Fibroblast of the aortic adventitia (primary cell): ENCODE data around the gene ZFYVE28. TPM values are rescaled to one million over a fixed set of nuclear protein-coding genes. Genes with fewer than 3 reads are reported as not detected.

ENCODE experiments used
- DNase-seq: peaks from one replicate; pipeline ENCODE4 v3.0.0-alpha.2; 2010; ENCODE audit warnings: low read depth
- H3K4me3 ChIP-seq: 2 replicates; pipeline ENCODE4 v1.5.1; 2011; ENCODE audit warnings: low read depth, mild to moderate bottlenecking, control low read depth, low read length, moderate library complexity
- total RNA-seq: library from RNA; depleted of rRNA; stranded (reverse); fragments of >200 nt; gene quantifications from 2 replicates; pipeline ENCODE4 v1.2.3, GENCODE V29; 2012; ENCODE audit warnings: low replicate concordance
- TF ChIP-seq, protein P1 (sequence below): IDR thresholded peaks from 2 replicates; pipeline ENCODE4 v1.5.1; 2011; ENCODE audit warnings: mild to moderate bottlenecking, low read length, control low read depth, inconsistent platforms; ENCODE audit not compliant: insufficient read depth

The ZFYVE28 gene
- total RNA-seq, 1 donor = 14.0 TPM

DNA sequence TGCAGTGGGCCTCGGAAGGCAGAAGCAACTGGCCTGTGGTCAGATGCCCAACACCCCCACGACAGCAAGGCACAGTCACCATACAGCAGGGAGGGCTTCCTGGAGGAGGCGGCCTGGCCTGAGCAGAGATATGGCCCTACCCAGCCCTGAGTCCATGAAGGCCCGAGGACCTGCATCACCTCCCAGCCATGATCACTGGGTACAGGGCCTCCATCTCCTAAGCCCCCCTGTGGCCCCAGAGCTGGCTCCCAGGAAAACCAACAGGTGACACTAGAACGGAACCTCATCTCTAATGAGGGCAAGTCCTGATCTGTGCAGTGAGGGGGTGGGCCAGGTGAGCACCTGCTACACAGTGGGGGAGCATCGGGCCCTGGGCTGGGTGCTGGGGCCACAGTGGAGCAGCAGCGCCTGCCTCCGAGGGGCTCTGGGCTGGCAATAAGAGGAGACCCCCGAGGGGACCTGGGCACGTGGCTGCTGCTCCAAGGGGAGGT lies 130.3 kb downstream of the ZFYVE28 start:
- no peak for DNase-seq
- H3K4me3 ChIP-seq = no peak overlapping the region
- TF ChIP-seq, protein P1, sequence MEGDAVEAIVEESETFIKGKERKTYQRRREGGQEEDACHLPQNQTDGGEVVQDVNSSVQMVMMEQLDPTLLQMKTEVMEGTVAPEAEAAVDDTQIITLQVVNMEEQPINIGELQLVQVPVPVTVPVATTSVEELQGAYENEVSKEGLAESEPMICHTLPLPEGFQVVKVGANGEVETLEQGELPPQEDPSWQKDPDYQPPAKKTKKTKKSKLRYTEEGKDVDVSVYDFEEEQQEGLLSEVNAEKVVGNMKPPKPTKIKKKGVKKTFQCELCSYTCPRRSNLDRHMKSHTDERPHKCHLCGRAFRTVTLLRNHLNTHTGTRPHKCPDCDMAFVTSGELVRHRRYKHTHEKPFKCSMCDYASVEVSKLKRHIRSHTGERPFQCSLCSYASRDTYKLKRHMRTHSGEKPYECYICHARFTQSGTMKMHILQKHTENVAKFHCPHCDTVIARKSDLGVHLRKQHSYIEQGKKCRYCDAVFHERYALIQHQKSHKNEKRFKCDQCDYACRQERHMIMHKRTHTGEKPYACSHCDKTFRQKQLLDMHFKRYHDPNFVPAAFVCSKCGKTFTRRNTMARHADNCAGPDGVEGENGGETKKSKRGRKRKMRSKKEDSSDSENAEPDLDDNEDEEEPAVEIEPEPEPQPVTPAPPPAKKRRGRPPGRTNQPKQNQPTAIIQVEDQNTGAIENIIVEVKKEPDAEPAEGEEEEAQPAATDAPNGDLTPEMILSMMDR = no peak

DNA sequence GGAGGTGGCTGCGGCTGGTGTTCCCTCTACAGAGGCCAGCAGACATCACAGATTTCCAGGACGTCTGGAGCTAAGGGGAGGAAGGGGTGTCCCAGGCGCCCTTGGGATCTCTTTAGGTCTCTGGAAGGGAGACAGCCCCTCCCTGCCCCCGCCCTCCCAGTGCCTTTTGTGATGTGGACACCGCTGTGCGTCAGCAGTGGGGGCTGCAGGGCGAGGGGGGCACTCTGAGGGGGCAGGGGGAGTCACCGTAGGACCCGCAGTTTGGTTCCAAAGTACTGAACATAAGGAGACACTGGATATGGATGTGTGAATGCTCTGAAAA lies 130.9 kb downstream of the ZFYVE28 start:
- TF ChIP-seq, protein P1 = no peak
- DNase-seq = no peak
- H3K4me3 ChIP-seq = no peak overlapping the region

DNA sequence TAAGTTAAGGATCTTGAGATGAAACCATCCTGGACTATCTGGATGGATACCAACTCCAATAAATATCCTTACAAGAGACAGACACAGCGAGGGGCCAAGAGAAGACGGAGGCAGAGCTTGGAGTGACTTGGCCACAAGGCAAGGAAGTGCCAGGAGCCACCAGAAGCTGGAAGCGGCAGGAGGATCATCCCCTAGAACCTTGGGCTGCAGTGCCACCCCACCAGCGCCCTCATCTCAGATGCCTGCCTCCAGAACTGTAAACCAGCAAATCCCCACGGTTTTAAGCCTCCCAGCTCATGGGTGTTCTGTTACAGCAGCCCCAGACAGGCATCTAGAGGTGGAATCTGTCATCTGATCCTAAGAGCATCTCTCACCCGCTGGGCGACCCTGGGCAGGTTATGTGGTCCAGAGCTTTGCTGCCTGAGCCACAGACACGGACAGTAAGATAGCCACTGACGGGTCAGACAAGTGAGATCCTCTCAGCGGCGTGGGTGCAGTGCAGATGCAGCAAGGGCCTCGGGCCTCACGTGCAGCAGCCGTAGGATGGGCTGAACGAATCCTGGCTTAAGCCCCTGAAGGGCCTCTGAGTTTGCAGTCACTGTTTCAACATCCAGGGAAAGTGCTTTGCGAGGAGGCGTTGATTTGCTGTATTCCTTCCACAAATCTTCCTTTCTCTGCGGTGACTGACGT lies 131.4 kb downstream of the ZFYVE28 start:
- H3K4me3 ChIP-seq = no peak overlapping the region
- no peak for DNase-seq
- TF ChIP-seq, protein P1 = no peak

DNA sequence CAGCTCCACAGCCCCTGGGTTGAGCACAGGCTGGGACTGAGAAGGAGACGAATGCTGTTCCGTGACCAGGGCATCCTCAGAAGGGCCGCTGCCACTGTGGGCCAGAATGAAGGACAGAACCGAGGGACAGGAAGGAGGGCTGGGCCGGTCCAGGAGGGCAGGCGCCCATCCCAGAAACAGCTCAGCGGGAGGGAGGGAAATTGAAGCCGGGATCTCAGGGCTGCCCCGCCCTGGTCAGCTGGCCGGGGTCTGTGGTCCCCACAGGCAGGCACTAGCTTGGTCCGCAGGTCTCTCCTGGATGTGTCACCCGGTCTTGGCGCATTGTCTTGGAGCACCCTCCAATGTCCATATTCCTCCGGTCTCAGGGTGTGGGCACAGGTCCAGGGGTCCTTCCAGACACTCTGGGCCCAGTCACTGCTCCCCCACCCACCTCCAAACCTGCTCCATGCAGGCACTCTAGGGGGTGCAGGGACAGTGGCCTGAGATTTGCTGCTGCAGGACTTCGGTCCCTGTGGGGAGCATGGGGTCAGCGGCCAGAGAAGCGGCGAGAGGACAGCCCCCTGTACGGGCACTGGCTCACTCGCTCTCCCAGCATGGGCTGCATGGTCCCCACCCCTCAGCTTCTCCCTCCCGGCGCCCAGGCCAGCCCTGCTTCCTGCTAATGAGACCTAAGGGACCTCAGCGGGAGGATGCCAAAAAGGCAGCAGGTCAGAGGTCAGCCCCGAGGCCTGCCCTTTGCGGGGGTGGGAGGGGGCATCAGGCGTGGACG lies 132.6 kb downstream of the ZFYVE28 start:
- TF ChIP-seq, protein P1 = no peak
- no peak overlapping the region for H3K4me3 ChIP-seq
- DNase-seq = no peak

DNA sequence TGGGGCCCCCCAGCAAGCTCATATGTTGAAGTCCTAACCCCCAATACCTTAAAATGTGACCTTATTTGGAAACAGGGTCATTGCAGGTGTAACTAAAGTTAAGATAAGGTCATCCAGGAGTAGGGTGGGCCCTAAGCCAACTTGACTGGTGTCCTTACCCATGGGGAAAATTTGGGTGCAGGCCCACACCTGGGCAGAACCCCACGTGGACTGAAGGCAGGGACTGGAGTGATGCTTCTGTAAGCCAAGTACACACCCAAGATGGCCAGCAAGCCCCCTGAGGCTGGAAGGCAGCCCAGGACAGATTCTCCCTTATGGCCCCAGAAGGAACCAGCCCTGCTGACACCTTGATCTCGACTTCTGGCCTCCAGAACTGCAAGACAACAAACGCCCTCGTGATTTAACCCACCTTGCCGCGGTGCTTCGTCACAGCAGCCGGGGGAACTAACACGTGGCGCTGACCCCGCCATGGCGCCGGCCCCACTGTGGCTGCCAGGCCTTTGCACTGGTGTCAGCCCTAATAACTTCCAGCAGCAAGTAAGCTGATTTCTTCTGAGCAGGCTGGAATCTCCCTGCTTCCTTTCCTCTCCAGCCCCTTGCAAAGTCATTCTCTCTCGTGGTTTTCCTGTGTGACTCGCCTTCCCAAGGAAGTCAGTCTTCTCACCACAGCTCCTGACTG lies 133.4 kb downstream of the ZFYVE28 start:
- peak; percentile 64 for DNase-seq
- TF ChIP-seq, protein P1 = no peak
- no peak overlapping the region for H3K4me3 ChIP-seq

DNA sequence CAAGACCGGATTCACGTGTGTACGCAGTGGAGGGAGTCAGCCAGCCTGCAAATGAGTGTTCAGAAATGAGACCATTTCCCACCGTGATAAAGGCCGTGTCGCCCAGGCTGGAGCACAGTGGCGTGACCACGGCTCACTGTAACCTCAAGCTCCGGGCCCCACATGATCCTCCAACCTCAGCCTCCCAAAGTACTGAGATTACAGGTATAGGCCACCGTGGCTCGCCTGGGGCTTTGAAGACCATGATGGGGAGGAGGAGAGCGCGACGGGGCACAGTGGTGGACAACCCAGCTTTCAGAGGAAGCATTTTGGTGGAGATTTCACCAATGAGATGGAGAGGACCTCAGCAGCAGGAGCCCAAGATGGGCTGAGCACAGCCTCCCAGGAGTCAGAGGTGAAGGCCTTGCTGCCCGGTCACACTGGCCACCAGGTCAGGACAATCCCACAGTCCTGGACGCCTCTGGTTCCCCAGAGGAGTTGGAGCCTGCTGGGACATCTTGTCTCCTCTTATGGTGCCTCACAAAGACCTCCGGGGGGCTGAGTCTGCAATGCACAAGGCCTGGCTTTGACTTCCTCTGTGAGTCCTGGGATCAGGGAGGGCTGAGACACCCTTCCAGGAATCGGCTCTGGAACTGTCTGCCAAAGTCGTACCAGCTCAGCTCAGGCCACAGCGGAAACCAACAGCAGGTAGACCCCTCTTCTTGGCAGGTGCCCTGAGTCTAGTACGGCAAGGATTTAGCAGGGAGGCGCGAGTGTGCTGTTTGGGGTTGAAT lies 134.1 kb downstream of the ZFYVE28 start:
- DNase-seq = no peak
- no peak overlapping the region for H3K4me3 ChIP-seq
- TF ChIP-seq, protein P1 = no peak
